Dermis blood vessel endothelial cell (primary cell): ENCODE measurements around the gene FYN. TPM values are rescaled to one million over a fixed set of nuclear protein-coding genes. Genes with fewer than 3 reads are reported as not detected.
"Not testable (repeated sequence)": the region's sequence is repeated elsewhere in the genome, so short reads cannot be mapped to it uniquely, and the experiment has no call there.

Experiments
- DNase-seq: peaks from one replicate; pipeline ENCODE4 v3.0.0; 2010
- total RNA-seq: library from RNA; depleted of rRNA; stranded (reverse); fragments of >200 nt; gene quantifications from 2 replicates; pipeline ENCODE4 v1.2.3, GENCODE V29; 2014

FYN gene
- total RNA-seq, result 146 and 150 TPM in 2 replicates

GRCh38 chr6:111873178-111874024 lies at the start of gene FYN:
FYN (minus strand) TSS chr6:111873452; CDS start chr6:111720051, 153,401 bp downstream.
- DNase-seq, result peak; percentile 98

GRCh38 chr6:111922454-111923297 lies 49.4 kb upstream of the FYN start:
- DNase-seq, result no peak

GRCh38 chr6:111921103-111921502 lies 47.9 kb upstream of the FYN start:
- no peak for DNase-seq

- no peak for DNase-seq
Measured at GRCh38 chr6:111920578-111920977, 47.3 kb upstream of the FYN start.

GRCh38 chr6:111918825-111919224 lies 45.6 kb upstream of the FYN start:
- no peak for DNase-seq

- DNase-seq, result no peak
Measured at GRCh38 chr6:111916747-111917146, 43.5 kb upstream of the FYN start.

GRCh38 chr6:111914617-111915016 lies 41.4 kb upstream of the FYN start:
- no peak for DNase-seq

GRCh38 chr6:111912904-111913303 lies 39.7 kb upstream of the FYN start:
- DNase-seq, result no peak

- no peak for DNase-seq
Measured at GRCh38 chr6:111911428-111911827, 38.2 kb upstream of the FYN start.

GRCh38 chr6:111909238-111909637 lies 36.0 kb upstream of the FYN start:
- DNase-seq, result no peak

- not testable (repeated sequence) for DNase-seq
Measured at GRCh38 chr6:111908365-111908764, 35.1 kb upstream of the FYN start.

- DNase-seq, result no peak
Measured at GRCh38 chr6:111900735-111901134, 27.5 kb upstream of the FYN start.

GRCh38 chr6:111899531-111899930 lies 26.3 kb upstream of the FYN start:
- DNase-seq, result no peak

GRCh38 chr6:111898452-111898851 lies 25.2 kb upstream of the FYN start:
- DNase-seq, result no peak

GRCh38 chr6:111894951-111895350 lies 21.7 kb upstream of the FYN start:
- no peak for DNase-seq

GRCh38 chr6:111894272-111894671 lies 21.0 kb upstream of the FYN start:
- DNase-seq, result peak; percentile 49

GRCh38 chr6:111892431-111892830 lies 19.2 kb upstream of the FYN start:
- peak; percentile 60 for DNase-seq

- DNase-seq, result no peak
Measured at GRCh38 chr6:111890988-111891387, 17.7 kb upstream of the FYN start.

- DNase-seq, result peak; percentile 35
Measured at GRCh38 chr6:111888928-111889695, 15.9 kb upstream of the FYN start.

- DNase-seq, result not testable (repeated sequence)
Measured at GRCh38 chr6:111886793-111887192, 13.5 kb upstream of the FYN start.

- DNase-seq, result no peak
Measured at GRCh38 chr6:111885373-111886027, 12.2 kb upstream of the FYN start.

GRCh38 chr6:111884068-111884467 lies 10.8 kb upstream of the FYN start:
- DNase-seq, result no peak
